Activated T-cell treated with anti-CD3 and anti-CD28 coated beads, Interleukin-2, amount 50 U/mL, for 72 hours (primary cell): ENCODE results near the gene PRR30. TPM values are rescaled to one million over a fixed set of nuclear protein-coding genes. Genes with fewer than 3 reads are reported as not detected.

Experiments
- ATAC-seq, 2 donors: fragments of 150-1000 bp; cut with Tn5 transposase; replicated peaks in 1 of 2; 2 replicates each; pipeline ENCODE4 v1.10.0; 2021; ENCODE audit warnings: moderate library complexity in 2 of 2, mild to moderate bottlenecking in 1 of 2
- DNase-seq, 2 donors: peaks; one replicate each; pipeline ENCODE4 v3.0.0; 2021 to 2022; ENCODE audit warnings: mixed read lengths in 1 of 2
- H3K27ac Mint-ChIP-seq: one replicate; pipeline ENCODE4 v1.8.0; 2022; ENCODE audit warnings: mild to moderate bottlenecking, moderate library complexity, mixed read lengths
- H3K27me3 Mint-ChIP-seq: one replicate; pipeline ENCODE4 v1.8.0; 2022; ENCODE audit warnings: low read depth, mixed read lengths
- H3K36me3 Mint-ChIP-seq, 2 donors: one replicate each; pipeline ENCODE4 v1.8.0; 2022; ENCODE audit warnings: mixed read lengths in 2 of 2, mild to moderate bottlenecking in 1 of 2; ENCODE audit not compliant: insufficient read depth in 2 of 2
- H3K4me1 Mint-ChIP-seq: one replicate; pipeline ENCODE4 v1.8.0; 2022; ENCODE audit warnings: low read depth, mixed read lengths
- H3K4me3 Mint-ChIP-seq, 2 donors: one replicate each; pipeline ENCODE4 v1.8.0; 2022; ENCODE audit warnings: mild to moderate bottlenecking in 2 of 2, mixed read lengths in 2 of 2, moderate library complexity in 2 of 2
- H3K9me3 Mint-ChIP-seq, 2 donors: one replicate each; pipeline ENCODE4 v1.8.0; 2022; ENCODE audit warnings: mixed read lengths in 2 of 2
- total RNA-seq, 2 donors: library from RNA; stranded (reverse); gene quantifications; one replicate each; pipeline ENCODE4 v1.2.3, GENCODE V29; 2022

Gene PRR30
- total RNA-seq, 2 donors from 2014 or later = not detected

DNA sequence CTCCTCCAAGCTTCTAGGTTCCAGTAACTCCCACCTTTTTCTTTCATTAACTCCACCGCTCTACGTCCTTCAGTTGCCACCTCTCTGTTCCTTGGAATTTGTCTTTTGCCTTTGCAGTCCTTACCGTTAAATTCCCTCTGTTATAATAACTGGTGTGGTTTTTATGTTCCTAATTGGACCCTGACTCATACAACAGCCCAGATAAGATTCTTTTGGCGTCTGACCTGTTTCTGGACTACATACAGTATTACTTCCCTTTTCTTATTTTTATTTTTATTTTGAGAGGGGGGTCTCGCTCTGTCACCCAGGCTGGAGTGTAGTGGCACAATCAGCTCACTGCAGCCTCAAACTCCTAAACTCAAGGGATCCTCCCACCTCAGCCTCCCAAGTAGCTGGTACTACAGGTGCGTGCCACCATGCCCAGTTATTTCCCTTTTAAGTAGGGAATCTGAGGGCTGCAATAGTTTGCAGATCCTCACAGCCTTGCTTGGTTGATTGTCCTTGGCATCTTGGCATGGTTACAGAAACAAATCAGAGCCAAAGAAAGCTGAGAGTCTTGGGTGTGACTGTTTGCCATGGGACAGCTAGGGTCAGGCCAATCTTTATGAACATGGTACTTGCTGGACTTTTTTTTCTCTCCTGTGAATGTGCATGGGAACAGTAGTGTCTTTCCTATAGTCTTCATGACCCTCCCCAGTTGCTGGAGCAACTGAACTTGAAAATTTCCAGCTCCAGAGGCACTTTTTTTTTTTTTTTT is 31.5 kb upstream of the PRR30 start:
- H3K4me1 Mint-ChIP-seq = no peaks in the 10 kb centered on the region
- H3K9me3 Mint-ChIP-seq = no peaks in the 10 kb centered on the region
- DNase-seq (no peak), ATAC-seq (no peak)
- no peak overlapping the region for H3K27ac Mint-ChIP-seq
- peaks cover 17% of the 10 kb centered on the region for H3K27me3 Mint-ChIP-seq
- H3K36me3 Mint-ChIP-seq = no peaks in the 10 kb centered on the region
- H3K4me3 Mint-ChIP-seq = no peak overlapping the region

DNA sequence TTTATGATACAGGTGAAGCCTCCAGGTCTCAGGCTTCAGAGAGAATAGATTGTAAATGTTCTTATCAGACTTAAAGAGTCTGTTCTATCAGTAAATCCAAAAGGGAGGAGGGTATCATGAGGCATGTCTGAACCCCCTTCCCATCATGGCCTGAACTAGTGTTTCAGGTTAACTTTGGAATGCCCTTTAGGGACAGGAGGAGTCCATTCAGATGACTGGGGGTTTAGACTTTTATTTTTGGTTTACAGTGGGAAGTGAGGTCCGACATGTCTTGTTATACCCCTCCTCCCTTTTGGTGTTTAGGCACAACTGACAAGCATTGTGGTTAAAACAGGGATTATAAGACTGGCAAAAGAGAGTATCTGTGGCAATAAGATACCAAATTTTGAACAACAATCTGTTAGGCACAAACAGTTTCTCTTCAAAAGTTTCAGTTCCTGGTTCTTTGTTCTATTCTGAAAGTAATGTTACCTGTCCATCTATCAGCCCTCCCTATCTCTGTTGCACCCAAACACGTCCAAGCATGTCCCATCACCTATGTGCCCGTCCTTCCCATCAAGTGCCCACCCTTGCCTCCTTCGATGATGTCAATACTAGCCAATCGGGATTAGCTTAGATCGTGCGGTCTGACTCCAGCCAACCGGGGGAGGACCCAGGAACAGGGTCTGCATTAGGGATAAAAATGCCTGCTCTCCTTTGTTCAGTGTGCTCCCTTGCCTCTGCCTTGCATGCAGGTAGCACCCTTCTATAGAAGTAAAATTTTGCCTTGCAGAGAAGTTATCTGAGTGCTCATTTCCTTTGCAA is 26.0 kb upstream of the PRR30 start:
- Mint-ChIP-seq H3K27ac (no peak overlapping the region), H3K4me3 (no peak overlapping the region), H3K36me3 (no peaks in the 10 kb centered on the region)

DNA sequence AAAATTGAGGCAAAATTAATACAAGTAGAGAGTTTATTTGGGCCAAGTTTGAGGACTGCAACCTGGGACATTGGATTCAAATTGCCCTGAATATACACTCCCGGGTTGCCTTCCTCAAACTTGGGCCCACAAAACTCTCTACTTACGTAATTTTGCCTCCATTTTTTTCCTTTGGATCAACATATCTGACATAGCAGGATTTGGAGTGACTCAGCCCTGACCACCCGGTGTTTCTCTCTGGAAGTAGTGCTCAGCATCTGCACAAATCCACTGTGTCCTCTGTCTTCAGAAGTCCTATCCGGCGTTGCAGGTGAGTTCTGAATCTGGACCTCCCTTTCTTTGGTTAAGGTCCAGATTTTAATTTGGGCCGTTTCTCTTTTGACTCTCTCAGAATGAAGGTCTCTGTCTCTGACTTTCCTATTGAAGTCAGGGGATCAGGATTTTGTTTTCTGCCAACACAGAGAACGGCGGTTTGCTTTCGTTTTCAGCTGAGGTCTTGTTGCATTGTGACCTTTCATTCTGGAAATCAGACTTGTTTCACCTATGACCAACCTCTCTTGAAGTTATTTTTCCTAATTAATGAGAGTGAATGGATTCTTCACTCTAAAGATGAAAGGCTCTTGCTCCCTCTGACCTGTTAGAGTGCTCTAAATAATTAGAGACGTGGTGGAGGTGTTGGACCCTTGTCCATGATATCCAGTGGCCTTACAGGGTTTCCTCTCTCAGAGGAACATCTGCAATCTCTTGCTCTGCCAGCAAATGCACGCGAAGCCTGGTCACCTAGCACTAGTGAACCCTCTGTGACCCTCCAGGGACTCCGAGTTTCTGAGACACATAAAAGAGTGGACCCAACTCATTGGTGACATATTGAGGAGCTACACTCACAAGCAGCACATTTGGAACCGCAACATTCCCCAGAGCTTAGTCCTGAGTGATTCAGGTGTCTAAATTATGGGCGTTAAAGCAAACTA is 23.2 kb upstream of the PRR30 start:
- Mint-ChIP-seq H3K4me3 (peak overlapping the region in 1 of 2 donors; percentile 29), H3K9me3 (no peaks in the 10 kb centered on the region), H3K27ac (no peak overlapping the region), H3K36me3 (no peaks in the 10 kb centered on the region), H3K27me3 (no peaks in the 10 kb centered on the region), H3K4me1 (no peaks in the 10 kb centered on the region)
- DNase-seq = no peak
- no peak for ATAC-seq

More for the DNA sequence above, 26.0 kb upstream of the PRR30 start:
- DNase-seq (no peak), ATAC-seq (no peak)
- H3K9me3 Mint-ChIP-seq = no peaks in the 10 kb centered on the region
- H3K4me1 Mint-ChIP-seq = no peaks in the 10 kb centered on the region
- H3K27me3 Mint-ChIP-seq = no peaks in the 10 kb centered on the region

DNA sequence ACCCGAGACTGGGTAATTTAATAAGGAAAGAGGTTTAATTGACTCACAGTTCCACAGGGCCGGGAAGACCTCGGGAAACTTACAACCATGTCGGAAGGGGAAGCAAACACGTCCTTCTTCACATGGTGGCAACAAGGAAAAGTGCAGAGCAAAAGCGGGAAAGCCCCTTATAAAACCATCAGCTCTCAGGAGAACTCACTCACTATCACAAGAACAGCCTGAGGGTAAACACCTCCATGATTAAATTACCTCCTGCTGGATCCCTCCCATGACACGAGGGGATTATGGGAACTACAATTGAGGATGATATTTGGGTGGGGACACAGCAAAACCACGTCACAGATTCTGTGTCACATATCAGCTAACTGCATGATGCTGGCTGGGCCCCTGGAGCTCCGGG is 21.0 kb upstream of the PRR30 start:
- no peaks in the 10 kb centered on the region for H3K9me3 Mint-ChIP-seq
- H3K4me3 Mint-ChIP-seq = no peak overlapping the region
- ATAC-seq (no peak), DNase-seq (no peak)
- no peaks in the 10 kb centered on the region for H3K27me3 Mint-ChIP-seq
- no peak overlapping the region for H3K27ac Mint-ChIP-seq
- no peaks in the 10 kb centered on the region for H3K36me3 Mint-ChIP-seq
- no peaks in the 10 kb centered on the region for H3K4me1 Mint-ChIP-seq

DNA sequence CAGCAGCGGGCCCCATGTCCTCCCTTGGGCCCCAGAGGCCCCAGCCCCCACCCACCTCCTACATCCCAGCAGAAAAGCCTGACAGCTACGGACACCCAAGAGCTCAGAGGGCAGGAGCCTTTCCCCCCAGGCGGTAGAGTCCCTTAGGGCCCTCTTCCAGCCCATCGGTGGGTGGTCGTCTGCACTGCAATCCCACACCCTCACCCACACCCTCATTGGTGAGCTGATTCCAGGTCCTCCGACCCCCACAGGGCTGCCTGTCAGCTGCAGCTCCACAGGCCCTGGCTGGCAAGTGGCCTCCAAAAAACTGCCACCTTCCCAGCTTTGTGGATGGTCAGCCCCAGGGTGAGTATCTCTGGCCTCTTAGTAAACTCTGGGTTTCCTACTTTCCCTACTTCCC is 20.1 kb upstream of the PRR30 start:
- Mint-ChIP-seq H3K27me3 (no peaks in the 10 kb centered on the region), H3K9me3 (no peaks in the 10 kb centered on the region), H3K36me3 (no peaks in the 10 kb centered on the region), H3K27ac (no peak overlapping the region), H3K4me1 (no peaks in the 10 kb centered on the region), H3K4me3 (no peak overlapping the region)
- DNase-seq (no peak), ATAC-seq (no peak)

DNA sequence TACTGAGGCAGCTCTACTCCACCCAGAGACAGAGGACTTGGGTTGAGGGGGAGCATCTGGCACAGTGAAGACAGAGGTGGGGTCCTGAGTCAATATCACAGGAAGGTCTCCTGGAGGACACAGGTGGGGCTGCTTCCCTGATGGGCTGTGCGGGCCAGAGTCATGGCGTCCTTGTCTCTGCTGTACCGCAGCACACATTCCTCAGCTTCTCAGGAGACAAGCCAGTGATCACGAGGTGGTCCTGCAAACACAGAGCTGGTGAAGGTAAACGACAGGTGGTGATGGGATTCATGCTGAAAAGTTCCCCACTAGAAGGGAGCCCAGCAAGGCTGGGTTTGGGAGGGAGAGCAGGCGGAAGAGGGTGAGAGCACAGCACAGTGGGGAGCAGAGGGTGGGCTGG is 19.3 kb upstream of the PRR30 start:
- no peaks in the 10 kb centered on the region for H3K27me3 Mint-ChIP-seq

DNA sequence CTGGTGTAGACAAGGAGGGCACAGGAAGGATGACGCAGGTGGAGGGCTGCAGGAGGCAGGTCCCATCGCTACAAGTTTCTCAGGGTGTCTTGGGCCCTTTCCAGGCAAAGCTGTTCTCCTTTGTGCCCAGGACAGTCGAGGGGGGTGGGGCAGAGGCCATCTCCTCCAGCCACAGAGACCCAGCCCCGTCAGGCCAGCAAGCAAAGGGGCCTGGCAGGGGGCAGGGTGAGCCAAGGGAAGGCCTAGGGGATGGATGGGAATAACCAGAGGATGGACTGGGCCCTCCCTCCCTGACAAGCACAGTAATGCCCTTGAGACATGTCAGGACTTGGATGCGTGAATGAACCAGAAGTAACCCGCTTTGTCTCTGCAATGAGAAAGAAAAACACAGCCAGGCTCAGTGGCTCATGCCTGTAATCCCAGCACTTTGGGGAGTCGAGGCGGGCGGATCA is 15.9 kb upstream of the PRR30 start:
- Mint-ChIP-seq H3K9me3 (no peaks in the 10 kb centered on the region), H3K27ac (no peak overlapping the region), H3K4me1 (no peaks in the 10 kb centered on the region), H3K36me3 (no peaks in the 10 kb centered on the region), H3K27me3 (no peaks in the 10 kb centered on the region), H3K4me3 (no peak overlapping the region)
- DNase-seq (no peak), ATAC-seq (no peak)

More for the DNA sequence above, 19.3 kb upstream of the PRR30 start:
- H3K4me3 Mint-ChIP-seq = no peak overlapping the region
- H3K9me3 Mint-ChIP-seq = no peaks in the 10 kb centered on the region
- no peak for ATAC-seq
- DNase-seq = no peak
- H3K27ac Mint-ChIP-seq = no peak overlapping the region
- no peaks in the 10 kb centered on the region for H3K4me1 Mint-ChIP-seq
- H3K36me3 Mint-ChIP-seq = no peaks in the 10 kb centered on the region

DNA sequence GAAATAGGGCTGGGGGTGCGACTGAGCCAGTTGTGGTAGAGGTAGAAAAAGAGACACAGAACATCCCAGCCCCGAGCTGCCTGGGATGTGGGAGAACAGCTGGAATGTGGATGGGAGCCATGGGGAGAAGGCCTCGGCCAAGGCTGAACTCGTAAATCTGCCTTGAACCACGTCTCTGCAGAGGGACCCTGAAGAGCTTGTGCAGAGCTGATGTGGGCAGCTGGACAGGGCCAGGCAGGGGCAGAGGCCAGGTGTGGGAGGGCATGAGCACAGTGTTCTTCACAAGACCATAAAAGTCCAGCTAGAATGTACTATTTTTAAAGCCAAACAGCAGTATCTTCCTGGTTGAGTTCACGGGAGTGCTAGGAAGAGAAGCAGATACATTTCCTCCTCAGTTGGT is 15.3 kb upstream of the PRR30 start:
- Mint-ChIP-seq H3K27me3 (no peaks in the 10 kb centered on the region), H3K9me3 (no peaks in the 10 kb centered on the region), H3K36me3 (no peaks in the 10 kb centered on the region), H3K27ac (no peak overlapping the region), H3K4me3 (no peak overlapping the region), H3K4me1 (no peaks in the 10 kb centered on the region)
- DNase-seq (no peak), ATAC-seq (no peak)

DNA sequence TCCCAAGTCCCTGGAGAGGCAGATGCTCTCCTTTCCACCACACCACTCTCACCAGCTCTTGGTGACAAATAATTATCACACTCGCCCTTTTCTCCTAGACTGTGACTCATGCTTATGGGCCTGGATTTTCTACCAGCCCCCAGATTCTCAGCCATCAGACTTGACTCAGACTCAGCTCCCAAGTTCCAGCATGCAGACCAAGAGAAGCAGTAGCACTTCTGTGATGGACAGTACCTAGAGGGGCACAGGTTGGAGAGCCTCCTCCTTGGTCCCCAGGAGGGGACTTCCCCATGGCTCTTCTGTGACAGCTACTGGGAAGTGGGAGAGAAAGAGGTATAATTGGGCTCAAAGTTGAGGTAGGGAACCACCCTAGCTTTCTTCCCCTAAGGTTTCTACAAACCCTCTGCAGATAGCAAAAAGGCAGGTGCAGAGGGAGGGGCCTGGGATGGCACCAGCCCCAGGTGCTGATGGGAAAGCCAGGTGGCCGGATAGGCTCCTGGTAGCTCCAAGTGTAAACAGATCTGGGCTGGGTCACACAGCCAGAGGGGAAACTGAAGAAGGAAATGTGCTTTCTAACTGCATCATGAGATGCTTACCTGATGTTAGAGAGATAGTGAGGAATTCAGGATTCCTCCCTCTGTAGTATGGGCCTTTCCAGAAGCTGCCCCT is 13.7 kb upstream of the PRR30 start:
- Mint-ChIP-seq H3K27me3 (peaks cover 6% of the 10 kb centered on the region), H3K36me3 (no peaks in the 10 kb centered on the region), H3K9me3 (no peaks in the 10 kb centered on the region), H3K4me3 (no peak overlapping the region), H3K4me1 (no peaks in the 10 kb centered on the region), H3K27ac (no peak overlapping the region)
- DNase-seq = no peak
- ATAC-seq = peak in 1 of 2 donors; percentile 25

DNA sequence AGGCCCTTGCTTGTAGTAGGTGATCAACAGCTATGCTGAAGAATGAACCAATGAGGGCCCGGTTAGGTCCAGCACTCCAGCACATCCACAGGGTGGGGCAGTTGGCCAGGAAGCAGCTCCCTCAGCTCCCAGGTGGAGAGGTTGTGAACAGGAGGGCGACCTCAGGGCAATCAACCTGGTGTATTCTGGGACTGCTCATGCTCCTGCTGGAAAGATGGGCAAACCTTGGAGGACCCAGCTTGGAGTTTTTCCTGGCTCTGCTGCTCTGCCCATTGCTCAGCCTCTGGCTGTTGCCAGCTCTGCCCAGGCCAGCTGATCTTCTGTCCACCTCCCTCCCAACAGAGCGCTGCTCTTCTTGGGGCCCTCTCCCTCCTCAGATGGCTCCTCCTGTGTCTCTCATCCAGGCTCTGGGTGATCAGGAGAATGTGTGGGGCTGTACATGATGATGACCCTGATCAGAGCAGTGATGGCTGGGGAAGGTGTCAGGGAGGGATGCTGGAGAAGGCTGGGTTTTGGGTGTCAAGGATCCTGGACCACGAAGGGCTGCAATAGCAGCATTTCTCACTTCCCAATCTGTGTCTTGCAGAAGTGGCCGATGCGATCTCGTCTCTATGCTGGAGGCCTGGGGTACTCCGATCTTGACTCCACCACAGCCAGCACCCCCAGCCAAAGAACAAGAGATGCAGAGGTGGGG is 13.0 kb upstream of the PRR30 start:
- H3K9me3 Mint-ChIP-seq = no peaks in the 10 kb centered on the region
- peaks cover 6% of the 10 kb centered on the region for H3K27me3 Mint-ChIP-seq
- no peak for ATAC-seq
- no peaks in the 10 kb centered on the region for H3K36me3 Mint-ChIP-seq
- no peak overlapping the region for H3K27ac Mint-ChIP-seq
- DNase-seq = no peak
- no peak overlapping the region for H3K4me3 Mint-ChIP-seq
- H3K4me1 Mint-ChIP-seq = no peaks in the 10 kb centered on the region

DNA sequence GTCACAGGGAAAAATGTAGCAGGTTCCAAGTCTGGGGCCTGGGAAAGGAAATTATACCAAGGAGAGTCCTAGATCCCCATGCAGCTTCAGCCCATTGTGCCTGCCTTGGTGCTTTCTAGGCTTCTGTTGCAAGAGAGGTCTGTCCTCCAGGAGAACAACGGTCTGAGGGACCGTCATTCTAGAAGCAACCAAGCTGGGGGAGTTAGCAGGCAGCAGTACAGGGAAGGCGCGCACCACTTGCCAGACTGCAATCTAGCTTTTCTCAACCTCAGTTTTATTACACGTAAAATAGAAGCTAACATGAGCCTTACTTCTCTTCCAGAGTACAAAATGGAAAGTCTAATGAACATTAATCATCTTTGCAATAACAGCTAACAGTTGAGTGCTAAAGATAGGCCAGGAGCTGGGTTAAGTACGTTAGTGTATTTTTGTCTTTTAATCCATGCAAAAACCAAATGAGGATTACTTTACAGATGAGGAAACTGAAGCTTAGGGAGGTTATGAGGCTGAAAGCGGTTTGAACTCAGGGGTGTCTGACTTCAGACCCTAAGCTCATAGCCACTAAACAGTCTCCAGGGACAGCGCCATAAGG is 11.5 kb upstream of the PRR30 start:
- H3K27ac Mint-ChIP-seq = no peak overlapping the region
- no peaks in the 10 kb centered on the region for H3K36me3 Mint-ChIP-seq
- no peak for DNase-seq
- ATAC-seq = no peak
- H3K27me3 Mint-ChIP-seq = peaks cover 6% of the 10 kb centered on the region
- no peak overlapping the region for H3K4me3 Mint-ChIP-seq
- no peaks in the 10 kb centered on the region for H3K9me3 Mint-ChIP-seq
- no peaks in the 10 kb centered on the region for H3K4me1 Mint-ChIP-seq
